ENCODE results near the gene ATP11A. TPM values are rescaled to one million over a fixed set of nuclear protein-coding genes. Genes with fewer than 3 reads are reported as not detected.
A peak's percentile ranks its signal among the peaks of the same experiment; 100 is the strongest.

ATP11A gene
- total RNA-seq, 1 donor from 2014 or later: 70.9 TPM

- TF ChIP-seq CTCF (conservative IDR thresholded peaks at IDR 0.05): no peak
- H3K4me3 Mint-ChIP-seq: no peak overlapping the region
- no peaks in the 10 kb centered on the region for H3K27me3 Mint-ChIP-seq
- H3K4me1 Mint-ChIP-seq (ENCODE audit: unreplicated experiment): peaks cover 30% of the 10 kb centered on the region
- DNase-seq (ENCODE audit: extremely low spot score, unreplicated experiment): no peak
- no peaks in the 10 kb centered on the region for H3K36me3 Mint-ChIP-seq
- no peaks in the 10 kb centered on the region for H3K9me3 Mint-ChIP-seq
- H3K27ac Mint-ChIP-seq: peak overlapping the region; percentile 42
Observed at GRCh38 chr13:112775791-112776279, 86.0 kb downstream of the ATP11A start.

GRCh38 chr13:112776354-112776753, 86.5 kb downstream of the ATP11A start:
- H3K27ac Mint-ChIP-seq: peak overlapping the region; percentile 42
- no peaks in the 10 kb centered on the region for H3K36me3 Mint-ChIP-seq
- no peak for TF ChIP-seq CTCF (conservative IDR thresholded peaks at IDR 0.05)
- no peaks in the 10 kb centered on the region for H3K27me3 Mint-ChIP-seq
- peak overlapping the region; percentile 57 for H3K4me3 Mint-ChIP-seq
- DNase-seq (ENCODE audit: extremely low spot score, unreplicated experiment): no peak
- H3K9me3 Mint-ChIP-seq: no peaks in the 10 kb centered on the region
- H3K4me1 Mint-ChIP-seq (ENCODE audit: unreplicated experiment): peaks cover 26% of the 10 kb centered on the region

- Mint-ChIP-seq H3K4me1 (ENCODE audit: unreplicated experiment) (peaks cover 26% of the 10 kb centered on the region), H3K27me3 (no peaks in the 10 kb centered on the region)
Observed at GRCh38 chr13:112776971-112777370, 87.1 kb downstream of the ATP11A start.

GRCh38 chr13:112777637-112778406, 88.0 kb downstream of the ATP11A start:
- Mint-ChIP-seq H3K36me3 (peaks cover 5% of the 10 kb centered on the region), H3K27ac (no peak overlapping the region), H3K27me3 (no peaks in the 10 kb centered on the region), H3K4me3 (no peak overlapping the region), H3K9me3 (no peaks in the 10 kb centered on the region), H3K4me1 (ENCODE audit: unreplicated experiment) (peaks cover 26% of the 10 kb centered on the region)
- DNase-seq (ENCODE audit: extremely low spot score, unreplicated experiment): no peak
- no peak for TF ChIP-seq CTCF (conservative IDR thresholded peaks at IDR 0.05)

More at GRCh38 chr13:112776971-112777370, 87.1 kb downstream of the ATP11A start:
- Mint-ChIP-seq H3K36me3 (peaks cover 3% of the 10 kb centered on the region), H3K27ac (no peak overlapping the region), H3K9me3 (no peaks in the 10 kb centered on the region), H3K4me3 (no peak overlapping the region)
- DNase-seq (ENCODE audit: extremely low spot score, unreplicated experiment): no peak
- TF ChIP-seq CTCF (conservative IDR thresholded peaks at IDR 0.05): no peak

DNA sequence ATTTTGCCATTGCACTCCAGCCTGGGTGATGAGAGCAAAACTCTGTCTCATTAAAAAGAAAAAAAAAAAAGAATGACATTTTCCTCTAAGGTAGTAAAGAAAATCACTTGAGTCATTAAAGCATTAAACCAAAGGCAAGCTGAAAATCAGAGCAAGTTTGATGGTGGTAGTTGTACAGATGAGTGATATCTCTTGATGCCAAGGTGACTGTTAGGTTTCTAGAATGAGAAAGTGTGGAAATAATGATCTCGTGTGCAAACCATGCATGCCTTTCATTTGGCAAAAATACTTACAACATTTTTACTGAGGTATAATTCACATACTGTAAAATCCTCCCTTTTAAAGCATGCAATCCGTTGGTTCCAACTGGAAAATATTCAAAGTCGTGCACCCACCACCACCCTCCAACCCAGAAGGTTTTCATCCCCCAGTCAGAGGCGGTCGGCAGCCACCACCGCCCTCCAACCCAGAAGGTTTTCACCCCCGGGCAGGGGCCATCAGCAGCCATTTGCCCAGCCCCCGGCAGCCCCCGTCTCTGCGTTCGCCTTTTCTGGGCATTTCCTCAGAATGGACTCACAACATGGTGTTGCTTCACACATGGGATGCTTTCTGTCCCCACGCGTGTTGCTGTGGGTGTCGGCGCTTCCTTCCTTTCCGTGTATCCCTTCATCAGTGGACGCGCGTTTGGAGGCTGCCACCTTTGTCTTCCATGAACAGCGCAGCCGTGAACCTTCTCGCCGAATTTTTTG, 90.2 kb downstream of the ATP11A start:
- no peaks in the 10 kb centered on the region for H3K9me3 Mint-ChIP-seq
- peaks cover 11% of the 10 kb centered on the region for H3K36me3 Mint-ChIP-seq
- no peak overlapping the region for H3K4me3 Mint-ChIP-seq
- TF ChIP-seq CTCF (conservative IDR thresholded peaks at IDR 0.05): no peak
- DNase-seq (ENCODE audit: extremely low spot score, unreplicated experiment): peak; percentile 65
- H3K4me1 Mint-ChIP-seq (ENCODE audit: unreplicated experiment): peaks cover 35% of the 10 kb centered on the region
- H3K27me3 Mint-ChIP-seq: no peaks in the 10 kb centered on the region
- H3K27ac Mint-ChIP-seq: peak overlapping the region; percentile 23
